ENCODE results near the gene CDK3.
"Not testable (repeated sequence)": the region's sequence is repeated elsewhere in the genome, so short reads cannot be mapped to it uniquely, and the experiment has no call there.

CDK3 gene

DNA sequence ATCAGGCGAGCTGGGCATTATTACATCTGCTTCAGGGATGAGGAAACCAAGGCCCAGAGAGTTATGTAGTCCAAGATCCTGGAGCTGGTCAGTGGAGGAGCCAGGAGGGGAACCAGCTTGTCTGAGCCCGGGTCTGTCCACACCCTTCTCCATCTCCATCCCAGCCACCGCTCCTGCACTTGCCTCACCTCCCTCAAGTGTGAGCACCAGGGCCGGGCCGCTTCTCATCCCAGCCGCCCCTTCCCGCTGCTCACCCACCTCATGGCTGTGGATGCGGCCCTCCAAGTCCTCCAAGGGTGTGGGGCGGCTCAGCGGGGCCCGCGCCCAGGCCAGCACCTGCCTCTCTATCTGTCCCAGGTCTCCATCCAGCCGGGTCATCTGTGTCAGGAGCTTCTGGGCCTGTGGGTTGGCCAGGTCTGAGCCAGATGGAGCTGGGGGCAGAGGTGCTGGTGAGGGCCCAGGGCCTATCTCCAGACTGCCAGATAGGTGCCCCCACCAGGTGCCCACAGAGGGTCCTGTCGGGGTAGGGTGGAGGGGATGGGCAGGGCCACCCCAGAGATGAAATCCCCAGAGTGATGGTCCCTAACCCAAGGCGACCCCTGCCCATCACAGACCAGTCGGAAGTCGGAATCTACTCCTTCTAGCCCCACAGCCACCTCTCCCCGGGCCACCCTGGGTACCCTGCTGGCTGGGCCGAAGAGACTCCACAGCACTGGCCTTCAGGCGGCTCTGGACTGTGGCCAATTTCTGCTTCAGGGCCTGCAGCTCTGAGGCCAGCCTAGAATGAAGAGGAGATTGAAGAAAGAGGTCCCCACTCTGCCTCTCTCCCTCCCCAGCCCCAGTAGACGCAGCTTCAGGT is 17.1 kb downstream of the CDK3 start:
- DNase-seq: no peak

DNA sequence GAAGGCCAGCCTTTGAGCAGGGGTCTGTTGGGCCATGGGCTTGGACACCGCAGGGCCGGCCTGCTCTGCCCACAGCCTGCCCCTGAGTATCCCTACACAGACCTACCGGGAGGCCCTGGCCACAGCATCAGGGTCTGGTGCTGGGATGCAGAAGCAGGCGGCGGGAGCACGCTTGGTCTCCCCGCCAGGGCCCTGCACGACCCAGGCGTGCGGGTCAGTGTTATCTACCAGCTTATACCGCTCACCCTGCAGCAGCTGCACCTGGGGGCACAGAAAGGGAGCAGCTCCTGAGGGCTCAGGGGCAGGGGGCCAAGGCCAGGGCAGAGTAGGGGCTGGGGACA is 17.7 kb downstream of the CDK3 start:
- DNase-seq: no peak

DNA sequence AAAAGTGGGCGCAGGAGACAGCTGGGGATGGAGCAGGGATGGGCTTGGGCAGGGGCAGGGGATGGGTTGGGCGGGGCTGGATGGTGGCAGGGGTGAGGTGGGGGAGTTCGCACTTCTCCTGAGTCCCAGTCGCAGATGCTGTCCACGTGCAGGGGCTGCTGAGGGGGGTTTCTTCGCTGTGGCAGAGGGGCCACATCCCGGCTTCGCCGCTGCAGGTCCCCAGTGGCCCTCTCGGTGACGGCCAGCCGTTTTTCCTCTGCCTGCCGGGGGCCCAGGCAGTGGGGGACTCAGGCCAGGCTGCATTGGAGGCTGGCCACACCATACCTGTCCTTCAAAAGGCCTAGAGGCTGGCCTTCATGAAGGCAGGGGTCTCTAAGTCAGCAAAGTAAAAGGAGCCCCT is 18.1 kb downstream of the CDK3 start:
- DNase-seq: no peak

DNA sequence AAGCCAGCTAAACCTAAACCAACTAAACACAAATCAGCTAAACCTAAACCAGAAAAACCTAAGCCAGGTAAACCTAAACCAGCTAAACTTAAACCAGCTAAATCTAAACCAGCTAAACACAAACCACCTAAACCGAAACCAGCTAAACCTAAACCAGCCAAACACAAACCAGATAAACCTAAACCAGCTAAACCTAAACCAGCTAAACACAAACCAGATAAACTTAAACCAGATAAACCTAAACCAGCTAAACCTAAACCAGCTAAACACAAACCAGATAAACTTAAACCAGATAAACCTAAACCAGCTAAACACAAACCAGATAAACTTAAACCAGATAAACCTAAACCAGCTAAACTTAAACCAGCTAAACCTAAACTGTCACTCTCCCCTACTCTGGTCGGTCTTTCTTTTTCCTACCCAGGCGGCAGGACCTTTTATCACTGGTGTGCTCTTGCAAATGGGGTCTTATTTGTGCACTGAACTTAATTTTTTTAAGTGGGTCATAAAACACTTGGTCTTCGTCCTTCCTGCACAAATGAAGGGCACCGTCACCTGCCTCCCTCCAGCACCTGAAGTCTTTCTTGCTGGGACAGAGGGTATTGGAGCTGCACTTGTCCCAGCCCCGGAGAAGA is 19.3 kb downstream of the CDK3 start:
- no peak for DNase-seq

DNA sequence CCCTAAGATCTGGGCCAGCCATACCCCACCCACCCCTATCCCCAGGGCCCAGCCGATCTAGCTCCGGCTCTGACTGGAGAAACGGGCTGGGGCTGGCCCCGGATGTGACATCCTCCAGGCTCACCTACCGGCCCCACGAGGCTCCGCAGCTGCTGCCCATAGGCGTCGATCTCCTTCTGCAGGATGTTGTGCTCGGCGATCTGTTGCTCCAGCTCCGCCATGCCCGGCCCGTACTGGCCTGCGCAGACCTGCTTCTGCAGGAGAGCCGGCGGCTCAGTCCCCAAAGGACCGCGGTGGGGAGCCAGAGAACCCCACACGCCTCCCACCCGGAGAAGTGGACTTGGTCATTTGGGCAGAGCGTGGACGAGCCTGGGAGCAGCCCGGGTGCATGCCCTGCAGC is 21.6 kb downstream of the CDK3 start:
- no peak for DNase-seq

DNA sequence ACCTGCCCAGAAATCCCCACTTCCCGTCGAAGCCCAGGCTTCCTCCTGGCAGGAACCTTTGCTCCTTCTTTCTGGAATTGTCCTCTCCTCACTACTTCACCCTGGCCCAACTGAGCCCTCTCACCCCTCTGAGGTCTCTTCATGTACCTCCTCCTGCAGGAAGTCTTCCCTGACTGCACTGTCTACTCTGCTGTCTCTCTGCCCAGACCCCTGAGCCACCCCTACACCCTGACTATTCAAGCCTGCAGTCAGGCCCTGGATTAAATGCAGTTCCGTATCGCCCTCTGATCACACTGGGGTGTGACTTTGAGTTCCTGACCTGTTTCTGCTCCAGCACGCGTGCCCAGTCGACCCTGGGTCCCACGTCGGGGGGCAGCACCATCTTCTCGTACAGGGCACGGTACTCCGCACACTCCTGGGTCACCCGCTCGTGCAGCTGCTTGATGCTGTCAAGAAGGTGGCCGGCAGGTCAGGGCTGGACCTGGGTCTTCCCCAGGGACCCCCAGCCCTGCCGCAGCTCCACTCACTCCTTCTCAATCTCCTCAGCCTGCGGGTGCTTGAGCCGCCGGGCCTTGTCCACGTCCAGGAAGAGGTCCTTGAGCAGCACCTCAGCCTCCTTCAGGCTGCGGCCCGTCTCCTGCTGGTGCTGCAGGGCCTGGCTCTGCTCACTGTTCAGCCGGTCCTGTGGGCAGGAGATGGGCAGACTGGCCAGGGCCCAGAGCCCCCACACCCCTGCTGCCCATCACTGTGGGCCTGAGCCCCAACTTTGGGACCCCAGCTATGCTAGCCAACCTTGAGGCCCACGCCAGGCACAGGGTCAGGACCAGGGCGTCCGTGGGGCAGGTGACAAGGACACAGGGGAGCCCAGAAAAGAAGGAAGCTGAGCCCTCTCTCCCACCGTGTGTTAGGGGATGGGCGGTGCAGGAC is 22.6 kb downstream of the CDK3 start:
- no peak for DNase-seq

DNA sequence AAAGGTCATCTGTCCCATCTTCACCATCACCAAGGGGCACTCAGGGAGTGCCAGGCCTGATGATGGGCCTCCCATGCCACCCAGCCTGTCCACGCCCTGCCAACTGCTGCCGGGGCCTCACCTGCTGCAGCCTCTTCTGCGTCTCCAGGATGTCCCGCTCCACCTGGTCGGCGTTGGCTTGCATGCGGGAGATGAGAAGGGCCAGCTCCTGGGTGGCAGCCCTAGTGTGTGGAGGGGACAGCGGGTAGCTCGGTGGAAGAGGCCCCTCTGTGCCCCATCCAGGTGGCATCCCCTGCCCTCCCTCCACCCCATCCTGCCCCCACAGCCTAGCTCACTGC is 23.2 kb downstream of the CDK3 start:
- DNase-seq: no peak

DNA sequence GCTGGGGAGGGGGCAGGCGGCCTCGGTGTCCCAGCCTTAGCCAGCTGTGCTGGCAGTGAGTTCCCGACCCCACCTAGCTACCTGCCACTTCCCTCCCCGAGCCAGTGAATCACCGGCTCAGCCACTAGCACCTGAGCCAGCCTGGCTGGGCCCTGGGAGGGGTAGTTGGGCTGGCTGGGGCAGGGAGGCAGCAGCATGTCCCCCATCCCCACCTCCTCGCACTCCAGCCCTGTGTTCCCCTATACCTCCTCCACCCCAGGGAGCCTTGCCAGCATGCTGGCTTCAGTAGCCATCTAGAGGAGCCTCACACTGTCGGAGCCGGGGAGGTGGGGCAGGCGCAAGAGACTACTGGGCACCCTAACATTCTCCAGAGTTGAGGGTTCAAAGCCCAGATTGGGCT is 23.7 kb downstream of the CDK3 start:
- no peak for DNase-seq

DNA sequence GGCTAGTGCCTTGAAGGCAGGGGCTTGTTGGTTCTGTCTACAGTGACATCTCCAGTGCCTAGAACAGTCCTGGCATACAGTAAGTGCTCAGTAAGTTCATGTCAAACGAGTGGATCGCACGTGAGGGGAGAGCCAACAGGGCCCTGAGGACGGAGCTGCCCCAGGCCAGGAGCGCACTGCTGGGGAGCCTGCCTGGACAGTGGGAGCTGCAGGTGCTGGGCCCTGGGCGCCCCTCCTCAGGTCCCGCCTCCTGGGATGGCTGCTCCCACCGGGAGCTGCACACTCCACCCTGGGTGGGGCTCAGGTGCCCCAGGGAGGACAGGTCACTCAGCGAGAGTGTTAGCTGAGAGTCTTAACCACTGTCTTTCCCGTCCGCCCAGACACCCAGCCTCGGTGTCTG is 24.6 kb downstream of the CDK3 start:
- no peak for DNase-seq

DNA sequence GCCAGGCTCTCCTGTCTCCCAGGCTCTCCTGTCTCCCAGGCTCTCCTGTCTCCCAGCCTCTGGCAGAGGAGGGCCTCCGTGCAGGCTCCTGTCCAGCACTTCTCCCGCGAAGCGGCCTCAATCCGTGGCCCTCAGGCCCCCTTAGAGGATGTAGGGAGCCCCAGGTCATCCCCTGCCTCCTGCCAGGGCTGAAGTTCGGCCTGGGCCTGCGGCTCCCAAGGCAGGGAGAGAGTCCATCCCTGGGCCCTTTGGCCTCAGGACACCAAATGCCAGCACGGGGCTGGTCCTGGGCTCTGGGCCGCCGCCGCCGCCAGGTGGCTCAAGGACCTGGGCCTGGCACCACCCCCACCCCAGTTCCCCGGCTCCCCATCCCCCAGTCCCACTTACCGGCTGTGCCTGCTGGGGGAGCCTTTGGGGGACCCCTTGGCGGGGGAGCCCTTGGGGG is 26.1 kb downstream of the CDK3 start:
- no peak for DNase-seq

DNA sequence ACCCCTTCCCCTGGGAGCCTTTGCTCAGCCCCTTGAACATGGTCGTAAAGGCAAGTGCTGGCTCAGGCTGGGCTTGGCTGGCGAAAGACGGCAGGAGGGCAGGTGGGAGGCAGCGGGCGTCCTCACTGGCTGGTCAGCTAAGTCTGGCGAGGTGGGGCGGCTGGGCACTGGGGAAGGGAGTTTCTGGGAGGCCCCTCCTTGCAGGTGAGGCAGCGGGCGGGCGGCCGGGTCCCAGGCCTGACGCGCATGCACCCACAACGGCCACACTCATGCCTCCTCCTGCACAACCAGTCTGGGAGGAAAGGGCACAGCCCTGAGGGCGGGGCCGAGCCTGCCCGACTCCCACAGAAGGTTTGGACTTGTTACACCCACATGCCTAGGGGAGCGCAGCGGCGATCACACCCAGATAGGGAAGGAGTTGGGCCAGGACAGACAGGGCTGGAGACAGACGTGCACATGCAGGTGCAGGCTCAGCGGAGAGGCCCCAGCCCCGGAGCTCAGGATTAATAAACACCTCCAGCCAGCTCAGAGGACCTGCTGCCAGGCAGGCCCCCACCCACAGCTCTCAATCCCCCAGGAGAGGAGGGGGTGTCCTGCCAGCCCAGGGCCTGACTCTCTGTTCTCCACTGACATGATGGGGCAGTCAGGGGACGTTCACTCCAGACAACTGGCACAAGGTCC is 26.6 kb downstream of the CDK3 start, which contains the start of gene EVPL:
Gene EVPL, minus strand, starts transcription at position 148 of the 681 bp plus-strand sequence. Its CDS starts 108 bp downstream, at position 40.
- DNase-seq: no peak

DNA sequence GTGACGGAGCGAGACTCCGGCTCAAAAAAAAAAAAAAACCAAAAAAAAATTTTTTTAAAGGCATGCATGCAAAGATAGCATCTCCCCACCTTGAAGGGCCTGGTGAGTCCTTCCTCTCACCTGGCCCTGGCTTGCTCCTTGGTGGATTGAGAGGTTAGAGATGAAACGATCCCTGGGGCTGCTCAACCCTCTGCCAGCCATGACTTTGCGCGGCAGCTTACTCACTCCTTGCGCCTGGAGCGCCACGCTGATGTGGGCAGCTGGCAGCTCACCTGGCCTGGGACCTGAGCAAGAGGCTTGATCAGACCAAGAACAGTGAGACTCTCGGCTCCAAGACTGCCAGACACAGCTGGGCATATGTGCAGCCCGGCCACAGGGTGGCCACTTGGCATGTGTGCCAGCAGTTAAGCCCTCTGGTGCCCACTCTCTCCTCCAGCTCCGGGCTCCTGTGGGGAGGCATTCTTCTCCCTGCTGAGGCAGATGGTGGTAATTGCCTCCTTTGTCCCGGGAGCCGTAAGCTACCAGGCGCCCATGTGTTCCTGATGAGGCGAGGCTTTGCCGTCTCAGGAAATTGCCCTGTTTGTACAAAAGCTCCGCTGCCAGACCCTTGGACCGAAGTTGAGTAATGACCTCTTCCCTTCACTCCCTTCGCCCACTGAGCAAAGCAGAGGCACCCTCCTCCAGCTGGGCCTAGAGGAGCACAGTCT is 31.6 kb downstream of the CDK3 start:
- no peak for DNase-seq

DNA sequence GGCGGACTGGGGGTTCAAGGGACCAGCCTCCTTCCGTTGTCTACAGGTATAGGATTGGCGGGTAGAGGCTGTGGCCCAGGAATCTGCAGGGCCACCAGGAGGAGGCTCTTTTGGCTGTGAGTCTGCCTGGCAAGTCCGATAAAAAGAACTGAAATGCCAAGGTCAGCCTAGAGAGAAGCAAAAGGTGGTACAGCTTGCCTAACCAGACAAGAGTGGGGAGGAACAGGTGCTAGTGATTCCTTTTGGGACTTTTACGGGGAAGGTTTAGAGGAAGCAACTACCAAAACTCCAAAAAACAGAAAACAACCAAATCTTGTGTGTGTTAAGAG is 32.1 kb downstream of the CDK3 start:
- DNase-seq: no peak

DNA sequence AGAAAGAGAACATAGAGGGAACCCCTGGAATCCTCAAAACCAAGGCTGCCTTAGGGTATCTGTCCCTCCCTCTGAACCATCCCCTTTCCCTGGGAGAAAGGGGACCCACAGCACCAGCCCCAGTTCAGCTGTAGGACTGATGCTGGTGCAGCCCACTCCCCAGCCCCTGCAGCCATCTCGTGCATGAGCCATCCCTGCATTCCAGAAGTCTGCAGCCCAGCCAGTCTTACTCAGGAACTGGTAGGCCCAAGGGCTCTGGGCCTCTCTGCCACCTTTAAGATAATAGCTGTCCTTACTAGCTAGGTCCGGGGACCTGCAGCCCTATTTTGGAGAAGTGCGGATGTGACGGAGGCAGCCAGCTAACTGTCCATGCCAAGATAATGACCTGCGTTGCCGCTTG is 32.5 kb downstream of the CDK3 start:
- no peak for DNase-seq

DNA sequence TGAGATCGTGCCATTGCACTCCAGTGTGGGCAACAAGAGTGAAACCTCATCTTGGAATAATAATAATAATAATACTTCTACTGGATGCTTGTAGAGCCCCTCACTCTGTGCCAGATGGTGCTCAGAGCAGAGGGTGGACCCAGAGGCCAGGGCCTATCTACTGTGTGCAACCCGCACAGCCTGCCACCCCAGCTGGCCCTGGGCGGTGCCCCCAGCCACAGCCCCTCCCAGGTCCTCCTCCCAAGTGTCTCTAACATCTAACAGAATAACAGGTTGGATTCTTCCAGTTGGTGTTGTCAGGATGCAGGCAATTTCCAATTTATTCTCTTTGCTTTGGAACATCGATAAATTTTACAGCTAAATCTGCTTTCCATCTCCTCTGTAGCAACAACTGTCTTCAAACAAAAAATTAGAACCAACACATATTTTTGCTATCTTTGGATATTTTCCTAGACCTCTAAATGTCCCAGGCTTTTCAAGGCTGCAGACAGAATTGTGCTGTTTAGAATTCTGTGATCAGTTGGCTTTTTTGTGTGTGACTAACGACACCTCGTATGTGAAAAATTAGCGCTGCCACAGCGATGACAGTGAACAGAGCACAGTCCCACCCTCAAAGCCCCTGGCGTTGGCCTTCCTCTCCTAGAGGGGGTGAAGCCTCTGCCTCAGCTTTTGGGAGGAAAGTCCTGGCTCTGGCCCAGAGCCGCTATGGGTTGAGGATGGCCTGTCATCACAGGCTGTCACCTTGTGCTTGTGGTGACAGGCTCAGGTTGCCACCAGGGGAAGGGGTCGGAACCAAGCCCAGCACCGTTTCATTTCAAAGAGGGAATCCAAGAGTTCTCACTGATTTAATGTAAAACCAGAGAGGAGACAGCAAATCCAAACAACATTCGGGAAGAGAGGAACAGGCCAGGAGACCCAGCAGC is 34.0 kb downstream of the CDK3 start:
- DNase-seq: no peak

DNA sequence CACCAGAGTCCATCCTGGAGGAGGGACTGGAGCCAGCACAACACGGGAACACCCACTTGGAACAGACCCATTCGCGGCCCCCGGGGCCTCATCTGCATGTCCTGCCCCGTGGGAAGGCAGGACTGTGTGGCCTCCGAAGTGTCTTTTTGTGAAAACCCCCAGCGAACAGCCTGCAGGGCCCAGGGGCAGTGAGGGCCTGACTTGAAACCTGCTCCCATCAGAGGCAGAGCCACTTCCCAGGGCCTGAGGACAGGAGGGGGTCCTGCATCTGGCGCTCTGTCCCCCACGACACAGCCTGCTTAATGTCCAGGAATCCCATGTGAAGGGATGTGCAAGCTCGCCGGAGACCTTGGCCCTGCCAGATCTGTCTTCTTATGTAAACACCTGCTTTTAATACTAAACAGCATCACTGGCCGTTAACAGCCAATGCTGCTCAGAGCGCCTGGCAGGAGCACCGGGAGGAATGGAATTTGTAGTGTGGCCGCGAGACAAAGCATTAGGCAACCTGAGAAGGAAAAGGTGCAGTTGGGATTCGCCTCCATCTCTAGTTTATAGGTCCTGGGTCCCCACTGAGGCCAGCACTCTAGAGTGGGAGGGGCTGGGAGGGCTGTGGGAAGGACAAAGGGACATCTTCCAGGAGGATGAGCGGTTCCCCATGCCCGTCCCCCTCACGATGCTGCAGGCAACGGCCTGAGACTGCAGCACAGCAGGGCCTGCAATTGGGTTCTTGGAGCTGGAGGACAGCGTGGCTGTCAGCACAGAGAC is 36.0 kb downstream of the CDK3 start:
- no peak for DNase-seq

DNA sequence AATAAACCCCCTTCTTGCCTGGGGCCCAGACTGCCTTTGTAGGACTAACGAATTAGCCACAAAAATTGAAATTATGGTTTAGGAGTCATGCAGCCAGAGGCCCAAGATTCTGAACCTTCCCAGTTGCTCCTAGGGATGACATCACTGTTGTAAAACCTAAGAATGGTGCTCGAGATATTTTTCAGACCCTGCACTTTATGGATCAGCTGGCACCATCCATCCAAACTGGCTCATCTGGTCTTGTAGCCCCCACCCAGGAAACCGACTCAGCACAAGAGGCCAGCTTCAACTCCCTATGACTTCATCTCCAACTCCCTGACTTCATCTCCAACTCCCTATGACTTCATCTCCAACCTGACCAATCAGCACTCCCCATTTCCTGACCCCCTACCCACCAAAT is 37.4 kb downstream of the CDK3 start:
- no peak for DNase-seq

DNA sequence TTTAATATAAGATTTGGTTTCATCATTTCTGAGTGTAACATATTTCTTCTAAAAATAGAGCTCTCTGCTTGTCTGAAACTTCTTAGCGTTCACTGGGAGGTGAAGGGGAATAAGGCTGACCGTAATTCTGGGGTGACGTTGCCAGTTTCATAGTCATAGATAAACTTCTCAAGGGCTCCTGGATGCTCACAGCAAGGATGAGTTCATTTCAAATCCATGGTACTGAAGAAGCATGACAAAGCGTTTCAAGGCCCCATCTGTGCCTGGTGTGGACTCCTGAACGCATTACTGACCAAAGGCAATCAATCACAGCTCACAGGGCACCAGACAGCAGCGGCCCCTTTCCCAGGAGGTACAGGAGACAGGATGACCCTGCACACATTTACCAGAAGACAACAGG is 38.5 kb downstream of the CDK3 start:
- DNase-seq: no peak

DNA sequence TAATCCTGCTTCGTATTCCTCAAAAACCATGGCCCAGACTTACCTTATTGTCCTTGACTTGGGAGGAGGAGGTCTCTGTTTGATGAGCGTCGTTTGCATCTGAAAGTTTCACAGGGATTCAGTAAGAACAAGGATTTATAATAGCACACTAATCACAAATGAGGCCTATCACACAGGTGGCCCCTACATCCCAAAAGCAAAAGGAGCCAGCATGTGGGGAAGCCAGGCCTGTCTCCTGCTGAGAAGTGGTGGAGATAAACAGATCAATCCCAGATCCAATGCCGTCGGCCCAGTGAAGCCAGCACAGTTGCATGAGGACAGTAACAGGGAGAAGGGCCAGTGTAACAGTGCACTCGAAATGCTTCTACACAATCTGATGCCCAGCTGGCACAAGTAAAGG is 39.7 kb downstream of the CDK3 start:
- DNase-seq: no peak

DNA sequence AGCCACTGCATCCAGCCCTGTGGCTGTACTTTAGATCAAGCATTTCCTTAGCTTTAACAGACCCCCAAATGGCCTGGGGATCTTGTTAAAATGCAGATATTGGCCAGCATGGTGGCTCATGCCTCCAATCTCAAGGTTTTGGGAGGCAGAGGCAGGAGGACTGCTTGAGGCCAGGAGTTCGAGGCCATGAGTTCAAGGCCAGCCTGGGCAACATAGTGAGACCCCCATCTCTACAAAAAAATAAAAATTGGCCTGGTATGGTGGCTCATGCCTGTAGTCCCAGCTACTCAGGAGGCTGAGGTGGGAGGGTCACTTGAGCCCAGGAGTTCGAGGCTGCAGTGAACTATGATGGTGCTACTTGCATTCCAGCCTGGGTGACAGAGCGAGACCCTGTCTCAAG is 42.2 kb downstream of the CDK3 start:
- DNase-seq: not testable (repeated sequence)
